Fibroblast of skin of right quadriceps (primary cell): ENCODE results near the gene AUTS2.

Experiments used
- DNase-seq: peaks from one replicate; pipeline ENCODE4 v3.0.0-alpha.2; 2013

Gene AUTS2

DNA sequence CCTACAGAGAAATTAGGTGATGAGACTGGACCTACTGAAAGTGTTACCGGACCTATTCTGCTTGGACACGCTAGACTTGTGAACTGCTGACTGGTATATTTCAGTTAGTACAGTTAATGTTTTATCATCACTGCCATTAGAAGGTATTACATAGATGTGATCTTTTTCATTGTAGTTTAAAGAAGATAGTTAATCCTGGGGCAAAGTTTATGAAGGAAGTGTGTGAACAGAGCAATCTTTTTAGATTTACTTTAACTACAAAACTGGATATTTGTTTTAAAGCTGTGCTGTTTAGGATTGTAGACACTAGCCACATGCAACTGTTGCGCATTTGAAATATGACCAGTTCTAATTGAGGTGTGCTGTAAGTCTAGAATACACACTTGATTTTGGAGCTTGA lies 446.7 kb downstream of the AUTS2 start:
- DNase-seq, result no peak

DNA sequence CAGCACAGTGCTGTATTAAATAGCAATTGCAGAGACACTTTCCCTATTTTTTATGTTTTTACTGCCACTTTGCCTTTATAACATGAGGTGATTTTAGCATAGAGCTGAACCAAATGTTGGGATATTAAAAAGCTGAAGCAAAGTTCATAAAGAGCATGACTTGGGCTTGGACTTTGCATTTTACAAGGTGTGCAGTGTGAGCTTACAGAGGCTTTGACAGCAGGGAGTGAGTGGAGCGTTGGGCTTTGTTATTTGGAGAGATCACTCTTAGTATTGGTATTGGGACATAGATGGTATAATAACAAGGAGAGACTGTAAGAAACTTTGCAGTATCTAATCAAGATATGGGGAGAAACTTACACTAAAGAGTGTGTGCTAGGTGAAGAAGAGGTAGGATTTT lies 449.1 kb downstream of the AUTS2 start:
- no peak for DNase-seq

DNA sequence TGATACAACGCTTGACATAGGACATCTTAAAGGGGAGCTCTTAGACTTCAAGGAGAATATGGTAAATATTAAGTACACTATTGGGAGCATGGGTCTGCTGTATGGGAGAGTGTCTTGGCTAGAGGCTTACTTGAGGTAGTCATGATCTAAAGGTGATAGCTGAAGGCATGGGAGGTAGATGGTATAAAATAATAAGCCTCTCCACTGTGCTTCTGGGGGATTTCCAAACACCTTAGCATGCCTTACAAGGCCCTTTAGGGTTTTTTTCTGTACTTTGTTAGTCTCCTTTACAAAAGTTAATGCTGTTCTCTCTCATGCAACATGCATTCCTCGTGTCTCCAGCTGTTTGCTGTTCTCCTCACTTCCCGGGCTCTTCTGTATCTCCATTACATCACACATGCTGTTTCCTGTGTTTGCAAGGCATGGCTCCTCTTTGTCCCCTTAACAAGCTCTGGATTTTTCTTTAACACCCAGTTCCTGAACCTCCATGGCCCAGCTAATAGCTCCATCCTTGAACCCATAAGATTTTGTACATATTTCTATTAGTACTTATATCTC lies 449.7 kb downstream of the AUTS2 start:
- DNase-seq, result no peak

DNA sequence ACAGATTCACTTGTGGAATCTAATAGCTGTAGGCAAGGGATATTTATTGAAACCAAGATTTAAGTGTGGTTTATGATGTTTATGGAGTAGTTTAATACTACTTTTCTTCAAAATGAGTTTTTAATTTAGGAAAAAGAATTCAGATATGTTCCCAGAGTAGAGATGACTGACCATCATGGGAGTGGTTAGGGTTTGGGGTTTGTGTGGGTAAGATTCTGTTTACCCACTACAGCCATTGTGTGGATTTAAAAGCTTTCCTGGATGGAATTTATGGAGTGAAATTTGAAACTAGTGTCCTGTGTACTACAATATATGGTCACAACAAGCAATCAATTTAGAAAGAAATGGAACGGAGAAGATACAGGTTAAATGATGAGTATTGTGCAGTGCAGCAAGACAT lies 453.5 kb downstream of the AUTS2 start:
- peak; percentile 22 for DNase-seq

DNA sequence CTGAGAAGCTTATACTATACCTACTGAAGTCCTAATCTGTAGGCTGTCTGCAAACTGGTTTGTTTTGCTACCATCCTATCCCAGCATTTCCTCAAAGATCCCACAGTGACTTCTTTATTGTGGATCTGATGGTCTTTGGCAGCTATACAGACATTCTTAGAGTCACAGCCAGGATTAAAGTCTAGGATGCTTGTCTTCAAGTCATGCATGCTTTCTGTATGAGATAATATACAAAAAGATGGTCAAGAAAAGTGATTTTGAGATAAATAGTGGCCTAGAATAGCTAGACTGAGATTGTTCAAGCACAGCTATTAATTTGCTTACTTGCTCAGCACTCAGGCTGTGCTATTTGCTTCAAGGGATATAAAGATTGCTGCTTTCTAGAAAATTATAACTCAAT lies 454.4 kb downstream of the AUTS2 start:
- peak; percentile 90 for DNase-seq

DNA sequence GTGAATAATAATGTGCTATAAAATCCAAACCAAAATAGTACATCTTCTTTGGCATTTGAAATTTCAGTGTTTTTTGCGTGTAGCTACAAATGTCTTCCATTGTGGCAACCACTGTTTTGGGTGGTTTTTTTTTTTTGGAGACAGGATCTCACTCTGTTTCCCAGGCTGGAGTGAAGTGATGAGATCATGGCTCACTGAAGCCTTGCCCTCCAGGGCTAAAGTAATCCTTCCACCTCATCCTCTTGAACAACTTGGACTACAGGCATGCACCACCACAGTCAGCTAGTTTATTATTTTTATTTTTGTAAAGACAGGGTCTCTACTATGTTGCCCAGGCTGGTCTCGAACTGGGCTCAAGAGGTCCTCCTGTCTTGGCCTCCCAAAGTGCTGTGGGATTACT lies 455.1 kb downstream of the AUTS2 start:
- DNase-seq, result no peak

DNA sequence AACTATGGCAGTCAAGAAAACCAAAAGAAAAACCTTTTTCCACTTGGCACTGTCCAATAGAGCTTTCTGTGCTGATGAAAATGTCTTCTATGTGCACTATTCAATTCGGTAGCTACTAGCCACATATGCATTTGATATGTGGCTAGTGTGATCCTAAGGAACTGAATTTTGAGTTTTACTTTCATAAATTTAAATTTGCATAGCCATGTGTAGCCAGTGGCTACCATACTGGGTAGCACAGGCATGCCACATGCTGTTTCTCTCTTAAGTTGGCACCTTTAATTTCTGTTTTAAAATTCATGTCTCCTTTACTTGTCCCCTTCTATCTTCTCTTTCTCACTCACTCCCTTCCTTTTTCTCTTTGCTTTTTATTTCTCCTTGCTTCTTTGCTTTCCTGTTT lies 455.7 kb downstream of the AUTS2 start:
- no peak for DNase-seq

DNA sequence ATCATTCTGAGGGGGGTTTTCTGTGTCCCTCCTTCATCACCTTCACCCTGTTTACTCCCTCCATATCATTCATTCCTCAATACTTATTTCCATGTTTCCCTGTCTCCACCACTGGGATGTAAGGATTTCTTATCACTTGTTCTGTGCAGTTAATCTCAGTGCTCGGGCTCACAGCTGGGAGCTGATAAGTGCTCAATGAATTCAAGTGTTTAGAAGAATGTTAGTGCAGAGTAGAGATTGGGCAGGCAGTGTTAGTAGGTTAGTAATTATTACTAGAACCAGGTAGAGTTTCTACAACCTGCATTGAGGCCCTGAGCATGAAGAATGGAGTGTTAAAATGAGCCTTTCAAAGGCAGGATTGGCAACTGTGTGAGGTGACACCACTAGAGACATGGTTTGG lies 458.1 kb downstream of the AUTS2 start:
- DNase-seq, result no peak

DNA sequence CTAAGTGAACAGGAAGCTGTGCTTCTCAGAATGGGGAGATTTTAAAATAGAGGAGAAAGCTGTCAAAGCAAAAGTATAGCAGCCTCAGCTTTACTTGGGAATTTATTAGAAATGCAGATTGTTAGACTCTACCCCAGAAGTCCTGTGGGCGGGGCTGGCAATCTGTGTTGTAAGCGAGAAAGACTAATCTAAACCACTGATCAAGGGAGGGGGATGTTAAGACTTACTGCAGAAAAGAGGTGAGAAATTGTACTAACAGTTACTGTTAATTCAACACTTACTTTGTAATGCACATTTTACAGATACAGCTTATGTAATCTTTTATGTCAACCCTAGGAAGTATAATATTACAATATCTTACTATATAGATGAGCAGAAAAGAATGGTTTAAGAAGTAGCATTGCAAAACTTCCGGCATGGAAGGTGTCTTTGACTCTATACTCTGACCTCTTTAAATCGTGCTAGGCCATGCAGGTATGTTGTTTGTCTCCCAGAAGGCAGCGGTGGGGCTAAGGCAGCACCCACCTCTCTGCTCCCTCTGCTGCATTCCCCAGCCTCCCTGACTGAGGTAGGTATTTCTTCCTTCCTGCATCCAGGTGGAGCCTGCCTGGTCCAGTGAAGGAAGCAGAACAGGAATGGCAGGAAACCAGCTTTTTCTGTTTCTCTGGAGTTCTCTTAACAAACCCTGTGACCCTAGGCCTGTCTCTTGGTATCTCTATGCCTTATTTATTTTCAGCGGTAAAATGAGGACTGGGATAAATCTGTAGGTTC lies 462.2 kb downstream of the AUTS2 start:
- no peak for DNase-seq

DNA sequence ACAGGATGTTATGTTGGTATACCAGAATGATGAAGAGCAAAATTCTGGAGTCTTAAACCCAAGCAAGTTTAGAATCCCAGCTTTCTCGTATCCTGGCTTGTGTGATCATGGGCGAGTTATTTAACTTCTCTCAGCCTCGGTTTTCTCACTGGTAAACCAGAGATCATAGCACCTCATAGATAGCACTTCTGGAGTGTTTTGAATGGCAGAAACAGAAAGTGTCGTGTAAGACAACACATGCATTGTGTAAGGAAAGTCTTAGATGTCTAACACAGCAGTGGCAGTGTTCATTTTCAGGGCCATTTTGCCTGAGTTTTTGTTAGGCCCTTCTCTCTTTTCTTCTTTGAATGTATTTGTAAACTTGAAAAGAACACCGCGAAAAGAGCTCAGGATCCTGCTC lies 465.1 kb downstream of the AUTS2 start:
- DNase-seq, result no peak

DNA sequence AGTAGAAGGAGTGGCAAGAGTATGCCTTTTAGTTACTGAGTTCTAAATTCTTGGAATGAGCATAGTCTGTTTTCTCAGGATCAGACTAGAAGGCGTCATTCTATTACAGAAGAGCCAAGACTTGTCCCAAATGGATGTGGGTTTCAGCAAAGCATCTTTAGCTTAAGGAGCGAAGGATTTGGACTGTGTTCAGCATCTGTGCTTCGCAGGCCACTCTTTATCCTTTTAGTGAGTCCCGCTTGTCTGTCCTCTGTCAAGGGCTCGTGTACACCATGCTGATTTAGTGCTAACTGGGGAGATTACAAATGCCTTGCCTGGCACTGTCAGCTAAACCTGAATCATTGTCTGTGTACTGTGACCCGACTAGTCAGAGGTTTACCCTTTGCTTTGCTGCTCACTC lies 465.7 kb downstream of the AUTS2 start:
- no peak for DNase-seq

DNA sequence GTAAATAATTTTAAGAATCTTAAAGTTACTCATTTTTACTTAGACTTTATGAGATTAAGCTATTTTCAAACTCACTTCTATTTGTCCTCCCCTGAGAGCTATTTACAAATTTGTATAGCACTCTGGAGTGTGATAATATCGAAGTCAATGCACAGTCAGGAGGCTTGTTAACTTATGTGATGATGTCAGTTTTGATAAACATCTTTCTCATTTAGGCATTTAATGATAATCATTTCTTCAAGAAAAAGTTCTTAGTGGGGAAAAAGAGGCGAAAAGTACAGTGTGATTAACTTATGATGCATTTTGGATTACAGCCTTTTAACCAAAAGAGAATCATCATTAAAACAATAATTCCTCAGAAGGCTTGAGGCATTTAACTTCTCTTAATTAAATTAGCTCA lies 468.6 kb downstream of the AUTS2 start:
- DNase-seq, result no peak

DNA sequence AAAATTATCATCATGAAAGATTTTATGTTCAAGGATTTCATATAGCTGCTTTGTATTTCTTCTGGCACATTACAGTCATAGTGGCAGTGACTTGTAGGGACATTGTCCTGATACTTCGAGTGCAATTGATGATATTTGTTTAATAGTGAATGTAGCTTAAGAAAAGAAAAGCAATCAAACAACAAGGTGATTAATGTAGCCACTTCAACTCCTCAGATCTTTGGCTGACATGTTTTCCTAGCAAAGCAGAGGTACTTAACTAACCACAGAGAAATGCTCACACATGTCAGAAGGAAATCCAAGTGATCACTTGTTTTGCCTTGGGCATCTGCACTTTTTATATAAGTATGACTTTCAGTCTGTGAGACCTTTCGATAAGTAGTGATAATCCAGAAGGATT lies 470.3 kb downstream of the AUTS2 start:
- DNase-seq, result no peak

DNA sequence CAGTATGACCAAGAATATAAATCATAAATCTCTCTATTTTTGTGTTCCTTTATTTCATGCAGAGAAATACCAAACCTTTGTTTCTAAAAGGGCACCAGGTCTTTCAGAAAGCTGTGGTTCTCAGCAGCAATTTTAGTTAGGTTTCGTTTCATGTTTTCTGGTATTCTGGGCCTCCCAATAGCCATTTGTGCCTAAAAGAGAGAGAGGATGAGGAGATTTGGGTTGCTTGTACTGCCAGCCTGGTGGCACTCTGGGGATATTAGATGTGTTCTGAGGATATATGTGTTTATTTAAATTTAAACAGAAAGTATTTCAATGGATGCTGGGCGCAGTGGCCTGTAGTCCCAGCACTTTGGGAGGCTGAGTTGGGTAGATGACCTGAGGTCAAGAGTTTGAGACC lies 471.7 kb downstream of the AUTS2 start:
- no peak for DNase-seq

DNA sequence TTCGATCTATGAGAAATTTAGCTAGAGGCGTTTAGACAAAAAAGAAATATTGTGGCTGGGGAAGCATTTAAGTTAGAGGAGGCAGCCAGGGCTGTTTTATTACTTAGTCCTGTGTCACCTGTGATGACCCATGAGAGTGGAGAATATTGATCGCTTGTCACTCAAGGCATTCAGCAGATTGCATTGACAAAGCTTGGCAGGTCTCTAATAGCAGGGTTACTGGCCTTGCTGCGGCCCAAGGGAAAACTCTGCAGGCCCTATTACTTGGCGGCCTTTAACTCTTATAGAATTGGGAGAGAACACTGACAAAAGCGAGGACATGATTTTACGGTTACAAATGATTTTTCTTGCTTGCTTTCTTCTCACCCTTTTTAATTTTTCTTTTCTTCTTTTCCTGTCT lies 473.5 kb downstream of the AUTS2 start:
- no peak for DNase-seq

DNA sequence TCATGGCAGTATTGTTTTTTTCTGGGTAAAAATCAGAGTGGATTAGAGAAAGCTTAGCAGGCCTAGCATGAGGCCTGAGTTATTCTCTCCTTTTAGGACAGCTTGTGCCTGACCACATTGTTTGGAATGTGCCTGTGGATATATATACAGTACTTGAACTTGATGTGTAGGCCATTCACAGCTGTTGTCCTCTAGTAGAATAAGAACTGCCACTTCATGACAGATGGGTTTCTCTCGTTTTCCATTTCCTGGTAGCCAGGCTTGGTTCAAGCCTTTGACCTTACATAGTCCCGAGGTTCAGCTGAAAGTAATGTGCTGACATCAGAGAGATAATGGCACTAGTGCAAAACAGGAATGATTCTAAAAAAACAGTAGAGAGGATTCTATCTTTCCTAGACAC lies 473.9 kb downstream of the AUTS2 start:
- DNase-seq, result peak; percentile 53

DNA sequence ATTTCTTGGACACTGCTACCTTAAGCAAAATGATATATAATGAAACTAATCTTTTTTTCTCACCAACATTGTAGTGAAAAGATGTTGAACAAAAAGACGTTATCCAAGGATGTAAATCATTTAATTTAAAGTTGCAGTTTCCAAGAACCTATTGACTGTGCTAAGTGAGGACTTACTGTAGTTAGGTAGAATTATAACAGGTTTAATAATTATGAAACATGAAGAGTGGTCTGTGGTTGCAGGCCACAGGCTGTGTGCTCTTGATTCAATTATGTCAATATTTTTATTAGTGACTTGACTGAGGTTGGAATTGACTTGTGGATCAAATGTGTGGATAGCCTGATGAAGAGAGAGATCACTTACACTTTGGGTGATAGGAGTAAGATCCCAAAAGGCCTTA lies 478.1 kb downstream of the AUTS2 start:
- DNase-seq, result no peak

DNA sequence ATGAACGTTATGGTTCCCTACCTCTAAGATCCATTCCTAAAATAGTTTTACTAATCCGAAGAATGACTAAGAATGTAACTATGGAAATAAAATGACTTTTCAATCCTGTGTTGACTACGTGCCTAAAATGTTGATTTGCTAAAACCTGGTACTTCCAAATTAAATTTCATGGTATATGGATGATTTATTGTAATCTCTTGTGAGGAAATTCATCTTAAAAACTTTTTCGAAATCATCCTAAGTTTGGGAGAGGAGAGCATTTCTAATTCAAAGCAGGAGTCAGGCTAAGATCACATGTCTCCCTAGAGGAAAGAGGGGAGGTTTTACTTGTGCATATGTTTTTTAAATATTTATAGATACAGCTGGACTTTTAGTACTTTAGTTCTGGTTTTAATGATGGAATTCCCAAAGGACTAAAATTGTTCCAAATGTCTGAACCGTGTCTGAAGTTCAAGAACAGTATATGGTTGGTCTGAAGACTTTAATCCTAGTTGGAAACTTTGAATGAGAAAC lies 483.9 kb downstream of the AUTS2 start:
- DNase-seq, result peak; percentile 90

DNA sequence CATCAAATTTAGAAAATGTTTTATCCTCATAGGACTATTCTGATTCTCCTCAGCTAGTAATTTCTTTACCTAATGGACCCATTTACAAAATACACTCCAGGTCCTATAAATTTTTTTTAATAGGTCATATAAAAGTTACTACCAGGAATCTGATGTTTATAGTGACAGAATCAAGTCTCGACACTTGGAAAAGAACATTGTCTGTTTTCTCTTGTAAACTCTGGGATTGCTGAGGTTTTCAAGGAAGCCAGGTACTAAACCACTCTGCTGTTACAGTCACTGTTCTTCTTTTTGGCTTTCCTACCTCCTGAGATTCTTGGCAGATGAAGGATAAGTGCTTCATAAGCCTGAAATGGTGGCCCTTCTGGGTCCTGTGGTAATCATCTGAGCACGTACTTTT lies 493.1 kb downstream of the AUTS2 start:
- DNase-seq, result no peak

DNA sequence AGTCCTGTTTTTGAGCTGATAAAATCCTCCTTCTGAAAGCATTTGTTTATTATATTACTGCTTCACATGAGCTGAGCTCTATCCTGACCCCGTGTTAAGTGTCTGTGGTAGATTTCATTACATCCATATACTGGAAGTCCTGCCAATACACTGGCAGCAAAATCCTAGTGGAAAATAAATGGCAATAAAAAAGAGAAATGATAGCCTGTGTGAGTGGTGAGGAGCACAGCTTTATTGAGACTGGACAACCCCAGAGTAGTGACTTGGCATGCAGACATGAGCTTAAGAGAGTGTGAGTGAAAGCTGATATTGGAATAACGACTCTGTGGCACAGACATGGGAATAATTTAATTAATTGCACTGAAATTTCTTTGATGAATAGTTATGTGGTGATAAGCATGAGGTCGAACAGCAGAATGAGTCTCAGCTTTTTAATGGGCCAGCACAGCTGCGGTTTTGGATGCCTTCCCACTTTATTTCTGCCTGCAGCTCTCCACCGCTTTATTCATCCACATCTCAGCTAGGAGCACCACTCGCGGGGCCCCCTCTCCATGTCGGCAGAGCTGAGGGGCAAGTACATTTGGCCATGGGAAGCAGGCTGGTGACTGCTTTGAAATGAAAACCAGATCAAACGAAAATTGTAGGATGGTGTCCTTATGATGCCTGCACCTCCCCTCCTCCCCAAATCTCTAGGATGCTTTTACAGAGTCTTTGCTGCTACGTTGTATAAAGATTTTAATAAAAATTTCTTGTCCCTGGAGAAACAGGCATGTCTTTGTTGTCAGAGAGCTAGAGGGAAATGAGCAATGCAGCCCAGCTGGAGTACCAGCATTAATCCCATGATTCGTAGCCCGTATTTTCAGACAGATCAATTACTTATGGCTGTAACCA lies 494.3 kb downstream of the AUTS2 start:
- DNase-seq, result peak; percentile 95

DNA sequence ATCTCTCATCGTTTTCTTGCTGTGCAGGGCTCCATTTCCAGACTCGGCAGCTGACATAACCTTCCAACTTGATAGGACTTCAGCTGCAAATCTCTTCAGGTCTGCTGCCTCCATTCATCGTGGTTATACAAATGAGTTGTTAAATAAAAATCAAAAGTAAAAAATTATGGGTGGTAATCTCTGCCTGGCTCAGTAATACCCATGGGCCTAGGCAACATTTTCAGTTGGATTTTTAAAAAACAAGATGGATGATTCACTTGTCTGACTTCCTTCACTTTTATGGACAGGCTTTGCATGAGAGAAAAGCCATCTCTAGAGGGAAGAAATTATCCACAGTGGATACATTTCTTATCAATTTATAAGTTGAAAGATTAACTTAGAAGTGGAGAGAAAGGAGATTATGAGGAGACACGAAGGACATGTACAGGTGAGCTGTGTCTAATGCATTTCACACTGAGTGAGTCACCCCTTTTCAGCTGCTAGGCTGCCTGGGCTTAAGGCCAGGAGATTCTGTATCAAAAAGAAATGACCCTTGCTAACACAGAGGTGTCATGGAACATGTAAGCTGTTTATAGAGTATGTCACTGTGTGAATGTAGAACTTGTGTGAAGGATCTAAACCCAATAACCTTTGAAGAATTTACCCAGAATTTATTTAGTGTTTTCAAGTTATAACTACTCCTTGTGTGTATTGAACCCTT lies 495.1 kb downstream of the AUTS2 start:
- peak; percentile 35 for DNase-seq

DNA sequence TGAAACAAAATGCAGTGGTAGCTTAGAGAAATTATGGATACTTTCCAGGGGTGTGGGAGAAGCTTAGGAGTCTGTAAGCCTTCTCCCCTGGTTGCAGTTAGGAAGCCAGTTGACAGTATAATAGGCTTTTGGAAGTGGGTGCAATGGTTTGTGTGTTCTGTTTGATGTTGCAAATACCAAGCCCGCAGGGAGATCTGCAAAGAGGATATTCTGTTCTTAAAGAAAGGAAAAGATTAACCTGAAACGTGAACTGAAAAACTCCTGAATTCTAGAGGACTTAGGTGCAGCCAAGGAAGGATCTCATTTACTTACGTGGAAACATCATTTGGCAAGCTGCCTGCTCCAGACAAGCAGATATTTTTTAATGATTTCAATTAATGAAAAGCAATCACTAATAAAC lies 496.6 kb downstream of the AUTS2 start:
- no peak for DNase-seq

DNA sequence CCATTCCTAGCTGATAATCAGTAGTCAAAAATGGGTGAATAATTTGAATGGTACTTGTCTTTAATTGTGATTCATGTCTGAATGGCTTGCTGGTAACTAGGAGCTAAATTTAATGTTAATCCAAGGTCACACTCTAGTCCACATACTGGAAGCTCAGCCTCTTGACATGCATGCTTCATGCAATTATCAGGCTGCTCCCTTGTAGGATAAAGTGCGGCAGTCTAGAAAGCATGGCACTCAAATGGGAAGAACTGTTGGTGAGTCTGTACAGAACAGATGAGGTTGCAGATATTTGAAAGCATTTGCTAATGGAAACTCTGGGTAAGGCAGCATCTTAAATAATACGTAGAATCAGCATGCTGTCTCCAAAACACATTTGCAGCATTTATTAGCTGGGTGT lies 499.4 kb downstream of the AUTS2 start:
- no peak for DNase-seq
